ENCODE results near the gene CELF1. TPM values are rescaled to one million over a fixed set of nuclear protein-coding genes. Genes with fewer than 3 reads are reported as not detected.

Gene CELF1
- total RNA-seq, 1 donor from 2014 or later: 78.4 TPM

DNA sequence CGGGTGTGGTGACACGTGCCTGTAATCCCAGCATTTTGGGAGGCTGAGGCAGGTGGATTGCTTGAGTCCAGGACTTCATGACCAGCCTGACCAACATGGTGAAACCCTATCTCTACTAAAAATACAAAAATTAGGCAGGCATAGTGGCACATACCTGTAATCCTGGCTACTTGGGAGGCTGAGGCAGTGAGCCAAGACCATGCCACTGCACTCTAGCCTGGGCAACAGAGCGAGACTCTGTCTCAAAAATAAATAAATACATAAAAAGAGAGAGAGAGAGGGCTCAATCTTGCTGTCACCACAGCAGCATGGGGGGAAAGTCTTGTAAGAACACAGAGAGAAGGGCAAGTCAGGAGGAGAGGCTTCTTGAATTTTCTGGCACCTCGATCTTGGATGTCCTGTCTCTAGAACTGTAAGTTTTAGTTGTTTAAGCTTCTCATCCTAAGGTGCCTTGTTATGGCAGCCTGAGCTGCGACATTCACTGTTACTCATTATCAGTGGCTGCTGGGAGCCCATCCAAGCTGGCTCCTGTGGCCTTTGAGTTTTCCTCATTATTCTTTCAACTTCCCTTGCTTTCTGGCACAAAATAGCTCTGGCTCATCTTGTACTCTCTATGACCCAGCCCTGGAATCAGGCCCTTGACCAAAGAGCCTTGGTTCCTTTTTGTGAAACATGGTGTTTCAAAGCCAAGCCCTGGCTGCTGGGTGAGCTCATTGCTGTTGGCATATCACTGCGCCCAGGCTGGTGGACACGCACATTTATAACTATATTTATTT lies 118.7 kb downstream of the CELF1 start:
- peak; percentile 92 for DNase-seq (ENCODE audit: low spot score)
- ATAC-seq: peak; percentile 61

DNA sequence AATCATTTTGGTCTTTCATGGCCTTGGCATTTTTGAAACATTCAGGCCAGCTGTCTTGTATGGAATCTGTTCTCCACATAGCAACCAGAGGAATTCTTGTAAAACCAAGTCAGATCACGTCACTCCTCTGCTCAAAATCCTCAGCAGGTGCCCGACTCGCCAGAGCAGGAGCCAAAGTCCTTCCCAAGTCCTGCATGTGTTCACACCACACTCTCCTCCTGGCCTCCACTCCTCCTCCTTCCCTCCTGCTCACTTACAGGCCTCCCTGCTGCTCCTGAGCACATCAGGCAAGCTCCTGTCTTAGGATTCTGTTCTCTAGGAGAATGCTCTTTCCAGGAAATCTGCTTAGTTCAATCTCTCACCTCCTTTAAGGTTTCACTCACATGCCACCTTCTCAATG lies 119.8 kb downstream of the CELF1 start:
- ATAC-seq: no peak
- no peak for DNase-seq (ENCODE audit: low spot score)

- DNase-seq (ENCODE audit: low spot score): peak; percentile 83
- peak; percentile 41 for ATAC-seq
These were observed 121.4 kb downstream of the CELF1 start for GRCh38 chr11:47431356-47432083.

DNA sequence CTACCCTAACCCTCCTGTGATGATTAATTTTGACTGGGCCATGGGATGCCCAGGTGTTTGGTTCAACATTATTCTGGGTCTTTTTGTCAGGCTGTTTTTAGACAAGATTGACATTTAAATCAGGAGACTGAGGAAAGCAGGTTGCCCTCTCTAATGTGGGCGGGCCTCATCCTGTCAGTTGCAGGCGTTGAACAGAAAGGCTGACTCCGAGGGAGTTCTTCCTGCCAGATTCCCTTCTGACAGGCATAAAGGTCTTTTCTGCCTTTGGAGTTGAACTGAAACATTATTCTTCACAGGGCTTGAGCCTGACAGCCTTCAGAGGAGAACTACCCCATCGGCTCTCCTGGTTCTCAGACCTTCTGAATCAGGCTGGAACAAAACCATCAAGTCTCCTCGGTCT lies 122.4 kb downstream of the CELF1 start:
- DNase-seq (ENCODE audit: low spot score) (no peak), ATAC-seq (peak; percentile 40)

DNA sequence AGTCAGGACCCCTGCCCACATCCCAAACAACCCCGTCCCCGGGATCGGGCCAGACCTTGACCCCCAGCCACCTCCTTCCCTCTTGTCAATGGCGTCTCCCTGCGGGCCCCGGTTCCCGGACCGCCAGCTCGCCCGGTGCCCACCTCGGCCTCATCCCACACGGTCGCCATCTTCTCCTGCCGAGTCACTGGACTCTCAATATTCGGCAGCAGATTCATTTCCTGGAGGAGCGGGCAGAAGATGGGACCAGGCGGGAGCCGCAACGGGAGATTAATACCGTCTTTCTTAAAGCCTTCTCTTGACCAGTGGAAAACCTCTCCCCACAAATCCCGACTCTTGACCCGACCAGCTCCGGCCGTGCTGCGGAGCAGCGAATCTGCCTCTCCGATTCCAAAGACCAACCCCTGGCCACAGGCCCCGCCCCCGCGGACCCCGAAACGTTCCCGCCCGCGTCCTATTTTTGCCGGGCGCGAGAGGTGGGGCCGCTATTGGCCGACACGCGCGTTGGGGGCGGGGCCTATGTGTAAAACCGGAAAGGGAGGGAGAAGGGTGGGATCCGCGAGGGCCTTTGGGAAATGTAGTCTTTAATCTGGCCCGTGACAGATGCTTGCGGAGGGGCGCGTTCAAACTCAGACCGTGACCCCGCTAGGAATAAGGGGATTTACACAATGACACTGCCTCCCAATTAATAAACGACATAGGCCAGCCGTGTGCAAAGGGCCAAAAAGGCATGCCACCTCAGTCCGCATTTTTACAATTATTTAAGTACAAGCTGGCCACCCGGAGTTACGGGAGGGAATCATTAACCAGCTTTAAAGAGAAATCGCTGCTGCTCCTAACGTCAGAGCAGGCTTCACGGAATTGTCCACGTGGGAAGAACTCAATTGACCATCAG lies 126.6 kb downstream of the CELF1 start, which contains the start of gene PSMC3:
PSMC3 (minus strand) TSS at position 378 of the 895 bp plus-strand sequence; CDS start at position 218, 160 bp downstream.
- DNase-seq (ENCODE audit: low spot score) (peak; percentile 99), ATAC-seq (peak; percentile 89)

GRCh38 chr11:47425611-47426010 lies 127.3 kb downstream of the CELF1 start:
- no peak for DNase-seq (ENCODE audit: low spot score)
- ATAC-seq: no peak

- DNase-seq (ENCODE audit: low spot score): no peak
- ATAC-seq: peak; percentile 5
These were observed 134.3 kb downstream of the CELF1 start for GRCh38 chr11:47418454-47419259.

GRCh38 chr11:47417712-47418111 lies 135.2 kb downstream of the CELF1 start:
- DNase-seq (ENCODE audit: low spot score) (no peak), ATAC-seq (no peak)

DNA sequence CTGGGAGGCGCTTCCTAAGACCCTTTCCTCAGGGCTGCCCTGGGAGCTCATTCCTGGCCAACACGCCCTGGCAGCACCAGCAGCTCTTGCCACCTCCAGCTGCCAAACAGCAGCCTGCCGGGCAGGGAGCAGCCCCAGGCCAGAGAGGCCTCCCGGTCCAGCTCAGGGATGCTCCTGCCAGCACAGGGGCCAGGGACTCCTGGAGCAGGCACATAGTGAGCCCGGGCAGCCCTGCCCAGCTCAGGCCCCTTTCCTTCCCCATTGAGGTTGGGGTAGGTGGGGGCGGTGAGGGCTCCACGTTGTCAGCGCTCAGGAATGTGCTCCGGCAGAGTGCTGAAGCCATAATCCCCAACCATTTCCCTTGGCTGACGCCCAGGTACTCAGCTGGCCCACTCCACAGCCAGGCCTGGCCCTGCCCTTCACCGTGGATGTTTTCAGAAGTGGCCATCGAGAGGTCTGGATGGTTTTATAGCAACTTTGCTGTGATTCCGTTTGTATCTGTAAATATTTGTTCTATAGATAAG lies 136.9 kb downstream of the CELF1 start:
- DNase-seq (ENCODE audit: low spot score) (no peak), ATAC-seq (peak; percentile 20)

Other genes starting within 250 kb of the CELF1 start
- gene MYBPC3, start 200.4 kb downstream of the CELF1 start, total RNA-seq: 0.08 TPM
- 10.9 TPM for gene SPI1, start 174.6 kb downstream of the CELF1 start, total RNA-seq
- 15.8 TPM for gene SLC39A13, start 144.5 kb downstream of the CELF1 start, total RNA-seq
- gene PSMC3, start 126.7 kb downstream of the CELF1 start, total RNA-seq: 64.6 TPM
- gene RAPSN, start 104.0 kb downstream of the CELF1 start, total RNA-seq: 0.68 TPM
- 23.8 TPM for gene PTPMT1, start 12.5 kb upstream of the CELF1 start, total RNA-seq
- 7.0 TPM for gene KBTBD4, start 25.8 kb upstream of the CELF1 start, total RNA-seq
- gene NDUFS3, start 25.9 kb upstream of the CELF1 start, total RNA-seq: 58.2 TPM
- not detected for gene FAM180B, start 33.5 kb upstream of the CELF1 start, total RNA-seq
- gene C1QTNF4, start 41.3 kb upstream of the CELF1 start, total RNA-seq: 0.45 TPM
- 150 TPM for gene MTCH2, start 89.4 kb upstream of the CELF1 start, total RNA-seq
- 2.7 TPM for gene AGBL2, start 162.2 kb upstream of the CELF1 start, total RNA-seq
- 23.2 TPM for gene FNBP4, start 214.2 kb upstream of the CELF1 start, total RNA-seq